Tibial nerve (tissue), 4 donors: Measurements from ENCODE around the gene IL6ST. TPM values are rescaled to one million over a fixed set of nuclear protein-coding genes. Genes with fewer than 3 reads are reported as not detected.
"Not testable (repeated sequence)": the region's sequence is repeated elsewhere in the genome, so short reads cannot be mapped to it uniquely, and the experiment has no call there.

Experiments
- DNase-seq, 2 donors: peaks; one replicate each; pipeline ENCODE4 v3.0.0-alpha.2; 2019; ENCODE audit warnings: low spot score in 2 of 2
- H3K27ac ChIP-seq, 4 donors: fragments of 200-600 bp; sonication (generic) in 3 of 4; one replicate each; pipeline ENCODE4 v1.5.1; 2017 to 2019; ENCODE audit warnings: mild to moderate bottlenecking in 1 of 4
- H3K27me3 ChIP-seq, 2 donors: fragments of 200-600 bp; sonication (generic) in 1 of 2; one replicate each; pipeline versions ENCODE4 v1.5.1 to v1.6.0; 2017 to 2019
- H3K36me3 ChIP-seq, 3 donors: fragments of 200-600 bp; sonication (generic); one replicate each; pipeline ENCODE4 v1.5.1; 2018 to 2019
- H3K4me1 ChIP-seq, 4 donors: fragments of 200-600 bp; sonication (generic) in 3 of 4; one replicate each; pipeline ENCODE4 v1.5.1; 2017 to 2019
- H3K4me3 ChIP-seq, 4 donors: fragments of 200-600 bp; sonication (generic) in 3 of 4; one replicate each; pipeline ENCODE4 v1.5.1; 2017 to 2019; ENCODE audit warnings: mild to moderate bottlenecking in 1 of 4, moderate library complexity in 1 of 4
- H3K9me3 ChIP-seq, 4 donors: fragments of 200-600 bp; sonication (generic) in 3 of 4; one replicate each; pipeline ENCODE4 v1.5.1; 2017 to 2019
- CTCF ChIP-seq, 5 experiments: fragments of 200-600 bp in 3 of 5; fragments of 450-650 bp in 2 of 5; sonication (generic) in 3 of 5; IDR thresholded peaks; one replicate each; pipeline ENCODE4 v1.5.1; 2016 to 2019; ENCODE audit warnings: antibody characterized with exemption in 5 of 5, mild to moderate bottlenecking in 3 of 5, moderate library complexity in 2 of 5
- EP300 ChIP-seq, 2 donors: sonication (generic); formaldehyde crosslinking; IDR thresholded peaks; one replicate each; pipeline ENCODE4 v1.6.1; 2017; ENCODE audit warnings: antibody characterized with exemption in 2 of 2, mild to moderate bottlenecking in 1 of 2
- POLR2A ChIP-seq, 2 donors: fragments of 450-650 bp; IDR thresholded peaks; one replicate each; pipeline ENCODE4 v1.6.1; 2017; ENCODE audit warnings: antibody characterized with exemption in 2 of 2, mild to moderate bottlenecking in 2 of 2, moderate library complexity in 2 of 2
- WGBS, 2 donors: methylation state at CpG; one replicate each; pipeline ENCODE4 v1.1.5; 2018; 5-methylcytosine and 5-hydroxymethylcytosine counted together
- total RNA-seq, 4 donors: library from RNA; depleted of rRNA; stranded (reverse); fragments of >200 nt; gene quantifications; one replicate each; pipeline ENCODE4 v1.1.0, GENCODE V29; 2016

The IL6ST gene
- total RNA-seq, 4 donors from 2014 or later = 368 to 466 (median 413) TPM

- Histone ChIP-seq H3K9me3 (no peaks in the 10 kb centered on the region), H3K4me3 (no peak overlapping the region), H3K36me3 (peaks cover 0 to 47% (median 0%) of the 10 kb centered on the region in 3 donors), H3K4me1 (peaks cover 0 to 16% (median 0%) of the 10 kb centered on the region in 4 donors), H3K27ac (no peak overlapping the region), H3K27me3 (no peaks in the 10 kb centered on the region)
- no peak for TF ChIP-seq POLR2A (IDR thresholded peaks at IDR 0.05)
- no peak for TF ChIP-seq CTCF (IDR thresholded peaks at IDR 0.05)
- no peak for TF ChIP-seq EP300 (IDR thresholded peaks at IDR 0.05)
- DNase-seq = no peak
These were observed 28.5 kb downstream of the IL6ST start for GRCh38 chr5:55966284-55966683.

- Histone ChIP-seq H3K27me3 (no peaks in the 10 kb centered on the region), H3K9me3 (no peaks in the 10 kb centered on the region), H3K4me3 (no peak overlapping the region), H3K36me3 (peaks cover 0 to 49% (median under 1%) of the 10 kb centered on the region in 3 donors), H3K27ac (no peak overlapping the region), H3K4me1 (peaks cover 0 to 9% (median 0%) of the 10 kb centered on the region in 4 donors)
- TF ChIP-seq EP300 (IDR thresholded peaks at IDR 0.05) = no peak
- no peak for TF ChIP-seq POLR2A (IDR thresholded peaks at IDR 0.05)
- no peak for TF ChIP-seq CTCF (IDR thresholded peaks at IDR 0.05)
- DNase-seq = no peak
- WGBS, 2 donors = 66 to 67% methylated on average over 6 of the region's 6 CpGs
These were observed 29.2 kb downstream of the IL6ST start for GRCh38 chr5:55965525-55965924.

GRCh38 chr5:55960779-55961178 lies 34.0 kb downstream of the IL6ST start:
- no peak overlapping the region for H3K4me3 ChIP-seq
- H3K27ac ChIP-seq = no peak overlapping the region
- no peak for TF ChIP-seq EP300 (IDR thresholded peaks at IDR 0.05)
- no peak for TF ChIP-seq CTCF (IDR thresholded peaks at IDR 0.05)
- TF ChIP-seq POLR2A (IDR thresholded peaks at IDR 0.05) = no peak
- DNase-seq = no peak
- no peaks in the 10 kb centered on the region for H3K27me3 ChIP-seq
- peaks cover 0 to 70% (median 10%) of the 10 kb centered on the region in 3 donors for H3K36me3 ChIP-seq
- peaks cover 0 to 7% (median 0%) of the 10 kb centered on the region in 4 donors for H3K4me1 ChIP-seq
- 97 to 98% methylated on average over 7 of the region's 7 CpGs for WGBS, 2 donors
- H3K9me3 ChIP-seq = no peaks in the 10 kb centered on the region

GRCh38 chr5:55959208-55959607 lies 35.6 kb downstream of the IL6ST start:
- Histone ChIP-seq H3K4me1 (no peaks in the 10 kb centered on the region), H3K27me3 (no peaks in the 10 kb centered on the region), H3K4me3 (no peak overlapping the region), H3K27ac (no peak overlapping the region), H3K36me3 (peaks cover 8 to 86% (median 10%) of the 10 kb centered on the region in 3 donors), H3K9me3 (no peaks in the 10 kb centered on the region)
- no peak for DNase-seq
- 96 to 97% methylated on average over 1 of the region's 1 CpG for WGBS, 2 donors
- TF ChIP-seq POLR2A (IDR thresholded peaks at IDR 0.05) (no peak), CTCF (IDR thresholded peaks at IDR 0.05) (no peak), EP300 (IDR thresholded peaks at IDR 0.05) (no peak)

DNA sequence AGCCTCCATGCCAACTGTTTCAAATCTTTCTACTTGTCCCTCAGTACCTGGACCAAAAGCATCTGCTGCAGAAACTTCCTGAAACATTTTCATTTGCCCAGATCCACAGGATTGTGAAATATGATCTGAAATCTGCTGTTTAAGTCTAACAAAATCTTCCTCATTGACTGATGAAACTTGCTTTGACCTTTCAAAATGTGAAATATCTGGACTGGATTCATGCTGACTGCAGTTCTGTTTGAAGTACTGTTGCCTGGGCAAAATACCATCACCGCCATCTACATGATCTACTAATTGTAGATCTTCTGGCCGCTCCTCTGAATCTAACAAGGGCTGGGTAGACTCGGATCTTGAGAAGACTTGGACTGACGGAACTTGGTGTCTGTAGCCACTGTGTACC lies 53.6 kb downstream of the IL6ST start:
- not testable (repeated sequence) for H3K27ac ChIP-seq, H3K4me3 ChIP-seq, H3K9me3 ChIP-seq, DNase-seq, H3K27me3 ChIP-seq
- H3K4me1 ChIP-seq = peaks cover 0 to 13% (median 0%) of the 10 kb centered on the region in 4 donors
- peaks cover 0 to 76% (median 5%) of the 10 kb centered on the region in 3 donors for H3K36me3 ChIP-seq
- 91 to 93% methylated on average over 4 of the region's 4 CpGs for WGBS, 2 donors

- H3K4me3 ChIP-seq, H3K27me3 ChIP-seq, H3K27ac ChIP-seq, DNase-seq, H3K9me3 ChIP-seq: not testable (repeated sequence)
- Histone ChIP-seq H3K36me3 (peaks cover 0 to 42% (median 4%) of the 10 kb centered on the region in 3 donors), H3K4me1 (peaks cover 0 to 13% (median 0%) of the 10 kb centered on the region in 4 donors)
These were observed 57.2 kb downstream of the IL6ST start for GRCh38 chr5:55937598-55937997.
